Gastrocnemius medialis (tissue), 4 donors: ENCODE results near the gene SMAD2. TPM values are rescaled to one million over a fixed set of nuclear protein-coding genes. Genes with fewer than 3 reads are reported as not detected.

Source experiments
- ATAC-seq, 2 donors: fragments of 150-250 bp; one replicate each; pipeline ENCODE4 v1.9.1; 2016
- DNase-seq, 2 donors: peaks; one replicate each; pipeline ENCODE4 v3.0.0-alpha.2; 2019
- H3K27ac ChIP-seq, 4 donors: fragments of 200-600 bp; sonication (generic); 1 replicate in 1 of 4; 2 replicates in 3 of 4; pipeline ENCODE4 v1.5.1; 2016 to 2018; ENCODE audit warnings: mild to moderate bottlenecking in 2 of 4, moderate library complexity in 1 of 4
- H3K27me3 ChIP-seq, 3 donors: fragments of 200-600 bp; sonication (generic) in 2 of 3; 1 replicate in 1 of 3; 2 replicates in 2 of 3; pipeline versions ENCODE4 v1.5.1 to v1.6.0; 2016 to 2019; ENCODE audit warnings: mild to moderate bottlenecking in 1 of 3, moderate library complexity in 1 of 3
- H3K36me3 ChIP-seq, 2 donors: fragments of 200-600 bp; sonication (generic) in 1 of 2; one replicate each; pipeline ENCODE4 v1.5.1; 2017 to 2018
- H3K4me1 ChIP-seq, 2 donors: fragments of 200-600 bp; sonication (generic) in 1 of 2; one replicate each; pipeline ENCODE4 v1.5.1; 2016 to 2017; ENCODE audit warnings: mild to moderate bottlenecking in 2 of 2
- H3K4me3 ChIP-seq, 4 donors: fragments of 200-600 bp; sonication (generic) in 3 of 4; 1 replicate in 1 of 4; 2 replicates in 3 of 4; pipeline ENCODE4 v1.5.1; 2016 to 2019; ENCODE audit warnings: mild to moderate bottlenecking in 2 of 4
- H3K9me3 ChIP-seq, 3 donors: fragments of 200-600 bp; sonication (generic) in 2 of 3; 1 replicate in 1 of 3; 2 replicates in 2 of 3; pipeline ENCODE4 v1.5.1; 2016 to 2019
- CTCF ChIP-seq, 5 experiments: fragments of 450-650 bp in 3 of 5; fragments of 200-600 bp in 2 of 5; sonication (generic) in 2 of 5; IDR thresholded peaks in 4 of 5; conservative IDR thresholded peaks in 1 of 5; 1 replicate in 4 of 5; 2 replicates in 1 of 5; pipeline ENCODE4 v1.5.1; 2016 to 2019; ENCODE audit warnings: antibody characterized with exemption in 5 of 5, mild to moderate bottlenecking in 3 of 5, moderate library complexity in 3 of 5
- POLR2A ChIP-seq, 2 donors: fragments of 450-650 bp; IDR thresholded peaks; one replicate each; pipeline ENCODE4 v1.6.1; 2017; ENCODE audit warnings: antibody characterized with exemption in 2 of 2, mild to moderate bottlenecking in 2 of 2, moderate library complexity in 2 of 2
- in situ Hi-C, 4 donors: fragments of 200-750 bp; cut with MboI; loops; one replicate each; pipeline versions ENCODE4 v1.15.0 to v1.8.0; 2017; ENCODE audit warnings: low sequenced_read_pairs in 4 of 4
- intact Hi-C: fragments of 100-400 bp; cut with DNase I; formaldehyde crosslinking; loops from one replicate; pipeline ENCODE4 v1.15.1; 2023; ENCODE audit warnings: low total_unique reads
- total RNA-seq, 4 donors: library from RNA; depleted of rRNA; stranded (reverse); fragments of >200 nt; gene quantifications; one replicate each; pipeline versions ENCODE4 v1.1.0 to v1.2.3, GENCODE V29; 2016

The SMAD2 gene
- total RNA-seq, 4 donors from 2014 or later: 53.6 to 67.7 (median 61.3) TPM

DNA sequence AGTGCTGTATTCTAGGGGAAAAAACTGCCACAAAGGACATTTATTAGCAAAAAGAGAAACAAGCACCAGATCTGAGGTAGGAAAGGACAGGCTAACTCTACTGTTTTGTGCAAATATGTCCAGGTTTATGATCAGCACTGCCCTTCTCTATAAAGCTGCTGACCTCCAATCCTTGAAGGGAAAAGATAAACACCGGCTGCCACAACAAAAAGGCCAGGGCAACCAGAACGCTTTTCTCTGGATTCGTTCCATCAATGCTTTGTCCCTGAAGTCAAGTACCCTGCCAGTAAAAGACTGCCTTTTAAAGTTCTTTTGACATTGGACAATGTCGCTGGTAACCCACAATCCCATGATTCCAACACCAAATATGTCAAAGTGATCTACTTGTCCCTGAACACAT lies 21.0 kb downstream of the SMAD2 start:
- no peak for ATAC-seq

DNA sequence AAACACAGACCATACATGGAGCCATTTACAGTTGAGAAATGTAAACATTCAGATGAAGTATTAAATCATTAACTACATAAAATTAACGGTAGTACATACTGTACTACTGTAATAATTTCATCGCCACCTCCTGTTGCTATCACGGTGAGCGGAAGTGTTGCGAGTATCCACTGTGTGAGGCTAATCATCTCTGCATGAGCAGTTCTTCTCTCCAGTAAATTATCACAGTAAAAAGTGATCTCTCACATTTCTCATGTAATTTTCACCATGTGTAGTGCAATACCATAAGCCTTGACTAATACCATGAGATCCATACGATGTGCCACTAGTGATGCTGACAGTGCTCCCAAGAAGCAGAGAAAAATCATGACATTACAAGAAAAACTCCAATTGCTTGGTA lies 21.9 kb downstream of the SMAD2 start:
- no peaks in the 10 kb centered on the region for H3K9me3 ChIP-seq
- no peak overlapping the region for H3K27ac ChIP-seq
- intact Hi-C loops: no loop called here
- DNase-seq: no peak
- H3K4me1 ChIP-seq: peaks cover 22 to 23% of the 10 kb centered on the region in 2 donors
- H3K27me3 ChIP-seq: no peaks in the 10 kb centered on the region
- in situ Hi-C loops: no loop called here
- ATAC-seq: no peak
- H3K36me3 ChIP-seq: peaks cover 0 to 5% of the 10 kb centered on the region in 2 donors
- H3K4me3 ChIP-seq: no peak overlapping the region
- TF ChIP-seq CTCF (IDR thresholded peaks at IDR 0.05 in 4 of 5, conservative IDR thresholded peaks at IDR 0.05 in 1 of 5) (no peak), POLR2A (IDR thresholded peaks at IDR 0.05) (no peak)

More for the DNA sequence above, 21.0 kb downstream of the SMAD2 start:
- no peak for DNase-seq
- intact Hi-C loops (no loop called here), in situ Hi-C loops (no loop called here)
- no peak overlapping the region for H3K27ac ChIP-seq
- H3K4me3 ChIP-seq: no peak overlapping the region
- no peaks in the 10 kb centered on the region for H3K9me3 ChIP-seq
- TF ChIP-seq POLR2A (IDR thresholded peaks at IDR 0.05): no peak
- no peak for TF ChIP-seq CTCF (IDR thresholded peaks at IDR 0.05 in 4 of 5, conservative IDR thresholded peaks at IDR 0.05 in 1 of 5)
- H3K27me3 ChIP-seq: no peaks in the 10 kb centered on the region
- H3K4me1 ChIP-seq: peaks cover 31 to 32% of the 10 kb centered on the region in 2 donors
- H3K36me3 ChIP-seq: peaks cover 0 to 5% of the 10 kb centered on the region in 2 donors

DNA sequence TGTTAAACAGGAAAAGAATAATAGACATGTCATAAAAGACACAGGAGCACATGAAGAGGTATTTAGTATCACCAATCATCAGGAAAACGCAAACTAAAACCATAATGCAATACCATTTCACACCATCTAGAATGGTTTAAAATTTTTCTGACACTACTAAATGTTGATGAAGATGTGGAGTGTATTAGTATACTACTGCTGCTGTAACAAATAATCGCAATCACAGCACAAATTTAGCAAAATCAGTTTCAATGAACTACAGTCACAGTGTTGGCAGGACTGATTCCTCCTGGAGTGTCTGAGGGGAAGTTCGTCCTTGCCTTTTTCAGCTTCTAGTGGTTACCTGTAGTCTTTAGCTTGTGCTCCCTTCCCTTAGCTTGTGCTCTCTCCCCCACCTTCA lies 24.1 kb downstream of the SMAD2 start:
- DNase-seq: no peak
- Histone ChIP-seq H3K4me3 (no peak overlapping the region), H3K36me3 (peaks cover 0 to 5% of the 10 kb centered on the region in 2 donors), H3K27ac (no peak overlapping the region), H3K27me3 (no peaks in the 10 kb centered on the region), H3K4me1 (peaks cover 14 to 19% of the 10 kb centered on the region in 2 donors), H3K9me3 (no peaks in the 10 kb centered on the region)
- in situ Hi-C loops: no loop called here
- intact Hi-C loops: no loop called here
- ATAC-seq: no peak
- TF ChIP-seq CTCF (IDR thresholded peaks at IDR 0.05 in 4 of 5, conservative IDR thresholded peaks at IDR 0.05 in 1 of 5): no peak
- no peak for TF ChIP-seq POLR2A (IDR thresholded peaks at IDR 0.05)

DNA sequence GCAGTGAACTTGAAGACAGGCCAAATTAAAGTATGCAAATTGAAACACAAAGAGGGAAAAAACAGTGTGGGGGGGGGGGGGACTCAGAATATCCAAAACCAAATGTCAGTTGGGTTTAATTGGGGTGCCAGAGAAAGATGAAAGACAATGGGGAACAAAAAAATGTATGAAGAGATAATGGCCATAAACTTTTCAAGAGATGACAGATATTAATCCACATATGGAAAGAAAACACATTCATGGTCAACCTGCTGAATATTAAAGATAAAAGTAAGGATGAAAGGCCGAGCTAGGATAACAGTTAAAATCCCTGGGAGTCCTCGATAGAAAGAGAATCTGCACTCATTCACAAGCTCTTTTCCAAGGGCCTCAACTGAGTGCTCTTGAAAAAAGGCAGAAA lies 26.6 kb downstream of the SMAD2 start:
- no peak overlapping the region for H3K27ac ChIP-seq
- in situ Hi-C loops: no loop called here
- intact Hi-C loops: no loop called here
- no peak for ATAC-seq
- peaks cover 24 to 35% of the 10 kb centered on the region in 2 donors for H3K4me1 ChIP-seq
- H3K36me3 ChIP-seq: peaks cover 0 to 5% of the 10 kb centered on the region in 2 donors
- DNase-seq: no peak
- H3K27me3 ChIP-seq: no peaks in the 10 kb centered on the region
- no peaks in the 10 kb centered on the region for H3K9me3 ChIP-seq
- TF ChIP-seq POLR2A (IDR thresholded peaks at IDR 0.05) (no peak), CTCF (IDR thresholded peaks at IDR 0.05 in 4 of 5, conservative IDR thresholded peaks at IDR 0.05 in 1 of 5) (no peak)
- H3K4me3 ChIP-seq: no peak overlapping the region
